GM12875 (cell line): Measurements from ENCODE around the gene PLEKHA6.
A peak's percentile ranks its signal among the peaks of the same experiment; 100 is the strongest.

Source experiments
- H3K4me3 ChIP-seq: one replicate; pipeline ENCODE4 v1.5.1; 2011; ENCODE audit warnings: low read depth, low read length, control low read depth
- CTCF ChIP-seq: IDR thresholded peaks from 2 replicates; pipeline ENCODE4 v1.5.1; 2011; ENCODE audit warnings: low read depth, mild to moderate bottlenecking, control low read depth, inconsistent platforms, low read length, moderate library complexity, borderline replicate concordance; ENCODE audit not compliant: insufficient read depth

Gene PLEKHA6

GRCh38 chr1:204216880-204217647 lies 142.7 kb downstream of the PLEKHA6 start:
- no peak overlapping the region for H3K4me3 ChIP-seq
- no peak for TF ChIP-seq CTCF

- TF ChIP-seq CTCF = no peak
- H3K4me3 ChIP-seq = no peak overlapping the region
These were observed 143.5 kb downstream of the PLEKHA6 start for GRCh38 chr1:204216236-204216635.

- no peak within 1 kb of the TSS for H3K4me3 ChIP-seq
- TF ChIP-seq CTCF = no peak
These were observed 145.8 kb downstream of the PLEKHA6 start, which contains the start of gene GOLT1A for GRCh38 chr1:204213668-204214662. GOLT1A (minus strand) TSS chr1:204213988; CDS start chr1:204213906, 82 bp downstream.

GRCh38 chr1:204212715-204213114 lies 147.0 kb downstream of the PLEKHA6 start:
- no peak for TF ChIP-seq CTCF
- H3K4me3 ChIP-seq = no peak overlapping the region

GRCh38 chr1:204211046-204211445 lies 148.7 kb downstream of the PLEKHA6 start:
- no peak overlapping the region for H3K4me3 ChIP-seq

GRCh38 chr1:204207136-204207616 lies 152.6 kb downstream of the PLEKHA6 start:
- TF ChIP-seq CTCF = peak; percentile 97
- no peak overlapping the region for H3K4me3 ChIP-seq

More at GRCh38 chr1:204211046-204211445, 148.7 kb downstream of the PLEKHA6 start:
- no peak for TF ChIP-seq CTCF
